Suprapubic skin (tissue), 4 donors: Measurements from ENCODE around the gene CAVIN3. TPM values are rescaled to one million over a fixed set of nuclear protein-coding genes. Genes with fewer than 3 reads are reported as not detected.
"Not testable (repeated sequence)": the region's sequence is repeated elsewhere in the genome, so short reads cannot be mapped to it uniquely, and the experiment has no call there.

ENCODE experiments used
- DNase-seq, 2 donors: peaks; one replicate each; pipeline ENCODE4 v3.0.0-alpha.2; 2019; ENCODE audit warnings: low spot score in 2 of 2
- H3K27ac ChIP-seq: fragments of 200-600 bp; sonication (generic); one replicate; pipeline ENCODE4 v1.5.1; 2019
- H3K27me3 ChIP-seq: fragments of 200-600 bp; sonication (generic); one replicate; pipeline ENCODE4 v1.5.1; 2019
- H3K36me3 ChIP-seq: fragments of 200-600 bp; sonication (generic); one replicate; pipeline ENCODE4 v1.5.1; 2019
- H3K4me1 ChIP-seq: fragments of 200-600 bp; sonication (generic); one replicate; pipeline ENCODE4 v1.5.1; 2019
- H3K4me3 ChIP-seq: fragments of 200-600 bp; sonication (generic); one replicate; pipeline ENCODE4 v1.5.1; 2019; ENCODE audit warnings: mild to moderate bottlenecking
- H3K9me3 ChIP-seq: fragments of 200-600 bp; sonication (generic); one replicate; pipeline ENCODE4 v1.5.1; 2019
- CTCF ChIP-seq, 2 donors: fragments of 200-600 bp in 1 of 2; fragments of 450-650 bp in 1 of 2; sonication (generic) in 1 of 2; IDR thresholded peaks; one replicate each; pipeline ENCODE4 v1.5.1; 2016 to 2019; ENCODE audit warnings: antibody characterized with exemption in 2 of 2, mild to moderate bottlenecking in 1 of 2, moderate library complexity in 1 of 2
- EP300 ChIP-seq: sonication (generic); formaldehyde crosslinking; IDR thresholded peaks from one replicate; pipeline ENCODE4 v1.6.1; 2017; ENCODE audit warnings: antibody characterized with exemption
- POLR2A ChIP-seq, 2 donors: fragments of 450-650 bp; IDR thresholded peaks; one replicate each; pipeline ENCODE4 v1.6.1; 2017; ENCODE audit warnings: antibody characterized with exemption in 2 of 2, mild to moderate bottlenecking in 2 of 2, moderate library complexity in 2 of 2
- POLR2AphosphoS5 ChIP-seq, 3 donors: sonication (generic); formaldehyde crosslinking; IDR thresholded peaks; one replicate each; pipeline ENCODE4 v1.6.1; 2017; ENCODE audit warnings: antibody characterized with exemption in 3 of 3
- WGBS: methylation state at CpG from one replicate; pipeline ENCODE4 v1.1.5; 2018; 5-methylcytosine and 5-hydroxymethylcytosine counted together
- total RNA-seq, 4 donors: library from RNA; depleted of rRNA; stranded (reverse); fragments of >200 nt; gene quantifications; one replicate each; pipeline ENCODE4 v1.1.0, GENCODE V29; 2016

CAVIN3 gene
- total RNA-seq, 4 donors from 2014 or later: 28.1 to 51.6 (median 36.7) TPM

- no peak overlapping the region for H3K4me3 ChIP-seq
- no peak overlapping the region for H3K27ac ChIP-seq
- DNase-seq: no peak
- no peaks in the 10 kb centered on the region for H3K27me3 ChIP-seq
- no peaks in the 10 kb centered on the region for H3K4me1 ChIP-seq
- WGBS: 83% methylated on average over 3 of the region's 3 CpGs
- H3K36me3 ChIP-seq: no peaks in the 10 kb centered on the region
- no peaks in the 10 kb centered on the region for H3K9me3 ChIP-seq
- TF ChIP-seq EP300 (no peak), CTCF (IDR thresholded peaks at IDR 0.05) (no peak), POLR2AphosphoS5 (IDR thresholded peaks at IDR 0.05) (no peak), POLR2A (IDR thresholded peaks at IDR 0.05) (no peak)
These were observed 36.1 kb downstream of the CAVIN3 start for GRCh38 chr11:6284250-6284649.

- no peak overlapping the region for H3K4me3 ChIP-seq
- DNase-seq: no peak
- H3K36me3 ChIP-seq: no peaks in the 10 kb centered on the region
- no peak overlapping the region for H3K27ac ChIP-seq
- H3K9me3 ChIP-seq: no peaks in the 10 kb centered on the region
- 77% methylated on average over 4 of the region's 4 CpGs for WGBS
- H3K27me3 ChIP-seq: no peaks in the 10 kb centered on the region
- H3K4me1 ChIP-seq: no peaks in the 10 kb centered on the region
- TF ChIP-seq POLR2AphosphoS5 (IDR thresholded peaks at IDR 0.05): no peak
- TF ChIP-seq CTCF (IDR thresholded peaks at IDR 0.05): no peak
- no peak for TF ChIP-seq POLR2A (IDR thresholded peaks at IDR 0.05)
- no peak for TF ChIP-seq EP300
These were observed 36.8 kb downstream of the CAVIN3 start for GRCh38 chr11:6283453-6284023.

DNA sequence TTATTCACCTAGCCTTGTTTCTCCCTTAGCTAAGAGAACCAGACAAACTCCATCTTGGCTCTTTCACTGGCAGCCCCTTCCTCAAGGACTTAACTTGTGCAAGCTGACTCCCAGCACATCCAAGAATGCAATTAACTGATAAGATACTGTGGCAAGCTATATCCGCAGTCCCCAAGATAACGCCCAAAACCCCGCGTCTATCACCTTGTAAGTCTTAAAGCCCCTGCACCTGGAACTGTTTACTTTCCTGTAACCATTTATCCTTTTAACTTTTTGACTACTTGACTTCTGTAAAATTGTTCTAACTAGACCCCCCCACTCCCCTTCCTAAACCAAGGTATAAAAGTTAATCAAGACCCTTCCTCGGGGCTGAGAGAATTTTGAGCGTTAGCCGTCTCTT lies 39.5 kb downstream of the CAVIN3 start:
- not testable (repeated sequence) for H3K4me3 ChIP-seq, H3K36me3 ChIP-seq, H3K27me3 ChIP-seq, H3K27ac ChIP-seq, DNase-seq, H3K9me3 ChIP-seq, H3K4me1 ChIP-seq
- 67% methylated on average over 7 of the region's 7 CpGs for WGBS

DNA sequence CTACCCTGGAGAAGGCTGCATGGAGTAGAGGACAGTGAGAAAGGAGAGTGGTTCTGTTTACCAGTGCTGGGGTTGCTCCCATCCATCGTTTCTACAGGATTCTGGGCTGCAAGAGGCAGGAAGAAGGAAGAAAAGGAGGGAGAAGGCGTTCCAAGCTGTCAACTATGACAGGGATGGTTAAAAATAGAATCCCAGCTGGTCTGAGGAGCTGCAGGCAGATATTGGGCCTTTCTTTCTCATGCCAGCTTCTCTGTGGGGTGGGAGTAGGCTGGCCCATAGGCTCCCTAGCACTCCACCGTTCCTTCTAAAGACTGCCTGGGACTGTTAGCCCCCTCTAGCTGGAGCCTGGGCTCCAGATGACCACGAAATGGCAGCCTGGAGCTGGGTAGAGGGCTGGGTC lies 47.1 kb downstream of the CAVIN3 start:
- Histone ChIP-seq H3K4me1 (no peaks in the 10 kb centered on the region), H3K27me3 (no peaks in the 10 kb centered on the region), H3K36me3 (no peaks in the 10 kb centered on the region), H3K27ac (no peak overlapping the region), H3K9me3 (no peaks in the 10 kb centered on the region), H3K4me3 (no peak overlapping the region)
- no peak for TF ChIP-seq POLR2AphosphoS5 (IDR thresholded peaks at IDR 0.05)
- TF ChIP-seq POLR2A (IDR thresholded peaks at IDR 0.05): no peak
- TF ChIP-seq EP300: no peak
- DNase-seq: no peak
- 59% methylated on average over 4 of the region's 4 CpGs for WGBS

GRCh38 chr11:6271598-6271997 lies 48.7 kb downstream of the CAVIN3 start:
- DNase-seq: no peak
- no peak overlapping the region for H3K27ac ChIP-seq
- H3K36me3 ChIP-seq: no peaks in the 10 kb centered on the region
- H3K9me3 ChIP-seq: no peaks in the 10 kb centered on the region
- H3K4me1 ChIP-seq: no peaks in the 10 kb centered on the region
- H3K27me3 ChIP-seq: no peaks in the 10 kb centered on the region
- 55% methylated on average over 3 of the region's 3 CpGs for WGBS
- TF ChIP-seq POLR2A (IDR thresholded peaks at IDR 0.05) (no peak), POLR2AphosphoS5 (IDR thresholded peaks at IDR 0.05) (no peak), CTCF (IDR thresholded peaks at IDR 0.05) (no peak), EP300 (no peak)
- H3K4me3 ChIP-seq: no peak overlapping the region

DNA sequence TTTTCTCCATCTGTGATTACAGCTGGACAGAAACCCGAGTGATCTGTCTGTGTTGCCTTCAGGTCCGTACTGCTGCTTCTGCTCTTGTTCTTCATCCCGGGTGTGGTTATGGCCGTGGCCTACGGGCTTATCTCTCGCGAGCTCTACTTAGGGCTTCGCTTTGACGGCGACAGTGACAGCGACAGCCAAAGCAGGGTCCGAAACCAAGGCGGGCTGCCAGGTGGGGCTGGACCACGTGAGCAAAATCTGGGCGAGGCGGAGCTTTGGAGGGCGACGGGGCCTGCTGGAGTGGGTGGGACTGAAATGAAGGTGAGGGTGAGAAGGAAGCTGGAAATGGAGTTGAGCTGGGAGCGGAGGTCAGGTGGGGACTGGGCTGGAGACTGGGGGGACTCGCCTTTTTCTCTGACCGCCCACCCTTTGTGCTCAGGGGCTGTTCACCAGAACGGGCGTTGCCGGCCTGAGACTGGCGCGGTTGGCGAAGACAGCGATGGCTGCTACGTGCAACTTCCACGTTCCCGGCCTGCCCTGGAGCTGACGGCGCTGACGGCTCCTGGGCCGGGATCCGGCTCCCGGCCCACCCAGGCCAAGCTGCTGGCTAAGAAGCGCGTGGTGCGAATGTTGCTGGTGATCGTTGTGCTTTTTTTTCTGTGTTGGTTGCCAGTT lies 49.6 kb downstream of the CAVIN3 start:
- peak overlapping the region; percentile 11 for H3K4me3 ChIP-seq
- no peak overlapping the region for H3K27ac ChIP-seq
- no peaks in the 10 kb centered on the region for H3K27me3 ChIP-seq
- no peaks in the 10 kb centered on the region for H3K4me1 ChIP-seq
- no peaks in the 10 kb centered on the region for H3K36me3 ChIP-seq
- DNase-seq: no peak
- 87% methylated on average over 34 of the region's 41 CpGs for WGBS
- no peak for TF ChIP-seq POLR2A (IDR thresholded peaks at IDR 0.05)
- no peak for TF ChIP-seq EP300
- no peak for TF ChIP-seq CTCF (IDR thresholded peaks at IDR 0.05)
- TF ChIP-seq POLR2AphosphoS5 (IDR thresholded peaks at IDR 0.05): no peak
- H3K9me3 ChIP-seq: no peaks in the 10 kb centered on the region
